ENCODE results near the gene LPP.

DNA sequence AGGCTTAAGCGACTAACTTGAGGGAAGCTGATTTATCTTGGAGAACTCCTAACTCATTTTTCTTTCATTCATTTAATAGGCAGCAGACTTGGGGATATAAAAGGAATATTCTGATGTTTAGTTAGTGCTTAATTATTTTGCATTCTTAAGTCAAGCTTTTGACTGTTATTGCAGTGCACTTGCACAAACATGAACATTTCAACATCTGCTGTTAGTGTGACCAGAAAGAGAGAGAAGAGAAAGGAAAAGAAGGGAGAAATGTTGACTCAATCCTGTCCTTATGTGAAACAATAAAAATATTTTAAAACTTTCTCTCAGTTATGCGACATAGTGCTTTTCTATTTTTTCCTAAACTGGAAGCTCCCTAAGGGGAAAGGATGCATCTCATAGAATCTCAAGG lies 507.8 kb downstream of the LPP start:
- TF ChIP-seq, protein P1, sequence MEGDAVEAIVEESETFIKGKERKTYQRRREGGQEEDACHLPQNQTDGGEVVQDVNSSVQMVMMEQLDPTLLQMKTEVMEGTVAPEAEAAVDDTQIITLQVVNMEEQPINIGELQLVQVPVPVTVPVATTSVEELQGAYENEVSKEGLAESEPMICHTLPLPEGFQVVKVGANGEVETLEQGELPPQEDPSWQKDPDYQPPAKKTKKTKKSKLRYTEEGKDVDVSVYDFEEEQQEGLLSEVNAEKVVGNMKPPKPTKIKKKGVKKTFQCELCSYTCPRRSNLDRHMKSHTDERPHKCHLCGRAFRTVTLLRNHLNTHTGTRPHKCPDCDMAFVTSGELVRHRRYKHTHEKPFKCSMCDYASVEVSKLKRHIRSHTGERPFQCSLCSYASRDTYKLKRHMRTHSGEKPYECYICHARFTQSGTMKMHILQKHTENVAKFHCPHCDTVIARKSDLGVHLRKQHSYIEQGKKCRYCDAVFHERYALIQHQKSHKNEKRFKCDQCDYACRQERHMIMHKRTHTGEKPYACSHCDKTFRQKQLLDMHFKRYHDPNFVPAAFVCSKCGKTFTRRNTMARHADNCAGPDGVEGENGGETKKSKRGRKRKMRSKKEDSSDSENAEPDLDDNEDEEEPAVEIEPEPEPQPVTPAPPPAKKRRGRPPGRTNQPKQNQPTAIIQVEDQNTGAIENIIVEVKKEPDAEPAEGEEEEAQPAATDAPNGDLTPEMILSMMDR (IDR thresholded peaks at IDR 0.05 in 4 of 5, conservative IDR thresholded peaks at IDR 0.05 in 1 of 5) = no peak
- no peak for TF ChIP-seq POLR2A (IDR thresholded peaks at IDR 0.05)

Data from gastrocnemius medialis (tissue), 4 donors.